ENCODE results near the gene ADCYAP1R1. TPM values are rescaled to one million over a fixed set of nuclear protein-coding genes. Genes with fewer than 3 reads are reported as not detected.

ADCYAP1R1 gene
- total RNA-seq, 1 experiment from 2014 or later, result 0.12 TPM

GRCh38 chr7:31017721-31018120, 34.4 kb upstream of the ADCYAP1R1 start:
- Histone ChIP-seq H3K4me1 (ENCODE audit: control insufficient read depth in 1 of 2, insufficient read depth in 2 of 2, low read length in 2 of 2) (peaks cover 0 to 5% of the 10 kb centered on the region in 2 experiments; a peak in 1 of 4 replicates), H3K4me2 (ENCODE audit: low read length) (no peak overlapping the region), H3K27ac (ENCODE audit: low read depth, low read length) (no peak overlapping the region), H3K4me3 (replicated peaks in 1 of 2; ENCODE audit: low read depth in 1 of 2, low read length in 2 of 2) (no peak overlapping the region), H3K9me2 (ENCODE audit: insufficient read depth) (no peaks in the 10 kb centered on the region), H3K27me3 (ENCODE audit: insufficient read depth, low read length) (no peaks in the 10 kb centered on the region), H3K9ac (ENCODE audit: low read length) (no peak overlapping the region), H4K20me1 (ENCODE audit: insufficient read depth) (no peaks in the 10 kb centered on the region), H3K36me3 (ENCODE audit: control insufficient read depth in 1 of 2, insufficient read depth in 2 of 2, low read length in 2 of 2) (no peaks in the 10 kb centered on the region), H3K9me3 (ENCODE audit: control insufficient read depth in 1 of 2, insufficient read depth in 1 of 2, low read depth in 1 of 2, low read length in 2 of 2) (no peaks in the 10 kb centered on the region), H3K79me2 (ENCODE audit: insufficient read depth, low read length) (no peaks in the 10 kb centered on the region), H2AFZ (ENCODE audit: low read depth, low read length, poor library complexity, severe bottlenecking) (no peak overlapping the region)
- ChIA-PET RAD21 (ENCODE audit: low non-redundant PET in 1 of 2, low total read pairs in 2 of 2, uncharacterized antibody in 2 of 2, unreplicated experiment in 2 of 2) (no interaction called here), CTCF (no interaction called here), POLR2A (no interaction called here)
- no TSS peak for BruUV-seq (replicated peaks)
- no peak for TF ChIP-seq ZBTB33 (IDR thresholded peaks at IDR 0.05; ENCODE audit: extremely low read depth, insufficient replicate concordance, low read length)
- TF ChIP-seq CEBPB (IDR thresholded peaks at IDR 0.05; ENCODE audit: low read depth), result no peak
- TF ChIP-seq ZFX (IDR thresholded peaks at IDR 0.05), result no peak
- TF ChIP-seq SRF (IDR thresholded peaks at IDR 0.05; ENCODE audit: low read depth), result no peak
- TF ChIP-seq CTCF (IDR thresholded peaks at IDR 0.05 in 2 of 3, conservative IDR thresholded peaks at IDR 0.05 in 1 of 3; ENCODE audit: borderline replicate concordance in 1 of 3, insufficient read depth in 1 of 3, low read depth in 2 of 3, low read length in 2 of 3), result no peak
- TF ChIP-seq JUND (IDR thresholded peaks at IDR 0.05), result no peak
- no peak for TF ChIP-seq EZH2phosphoT487 (IDR thresholded peaks at IDR 0.05; ENCODE audit: borderline replicate concordance)
- TF ChIP-seq RAD21 (IDR thresholded peaks at IDR 0.05; ENCODE audit: low read depth), result no peak
- no peak for TF ChIP-seq ATF3 (IDR thresholded peaks at IDR 0.05)
- no peak for TF ChIP-seq EZH2 (IDR thresholded peaks at IDR 0.05)
- no peak for TF ChIP-seq CBX3 (IDR thresholded peaks at IDR 0.05; ENCODE audit: low read depth)
- no peak for TF ChIP-seq ZNF274 (IDR thresholded peaks at IDR 0.05; ENCODE audit: low read depth, low read length)
- TF ChIP-seq ELF1 (IDR thresholded peaks at IDR 0.05; ENCODE audit: borderline replicate concordance, low read depth), result no peak
- ATAC-seq (no peak), DNase-seq (ENCODE audit: low read depth, low spot score) (no peak)
- intact Hi-C loops (cut with micrococcal nuclease), result no loop called here

Measured in HCT116 (cell line).